Putamen (tissue), 1 donor: ENCODE results near the gene CPNE2.
"Not testable (repeated sequence)": the region's sequence is repeated elsewhere in the genome, so short reads cannot be mapped to it uniquely, and the experiment has no call there.

Experiments
- DNase-seq: peaks from one replicate; pipeline ENCODE4 v3.0.0-alpha.2; 2016; ENCODE audit warnings: low spot score

The CPNE2 gene

DNA sequence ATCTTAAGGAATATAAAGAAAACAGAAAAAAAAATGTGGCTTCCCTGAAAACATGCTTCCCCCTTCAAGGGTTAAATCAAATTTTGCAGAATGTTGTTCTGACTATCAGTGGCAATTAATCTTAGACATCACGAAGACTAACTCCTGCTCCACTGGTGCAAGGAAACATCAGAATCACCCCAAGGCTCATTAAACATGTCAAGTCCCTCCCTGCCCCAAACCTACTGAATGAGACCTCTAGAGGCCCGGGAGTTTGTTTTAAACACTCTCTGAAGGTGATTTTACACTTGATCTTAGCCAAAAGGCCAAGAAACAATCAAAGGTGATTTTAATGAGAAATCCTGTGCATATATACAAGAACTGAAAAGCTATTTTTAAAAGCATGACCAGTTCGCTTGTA, 75.2 kb downstream of the CPNE2 start:
- no peak for DNase-seq

DNA sequence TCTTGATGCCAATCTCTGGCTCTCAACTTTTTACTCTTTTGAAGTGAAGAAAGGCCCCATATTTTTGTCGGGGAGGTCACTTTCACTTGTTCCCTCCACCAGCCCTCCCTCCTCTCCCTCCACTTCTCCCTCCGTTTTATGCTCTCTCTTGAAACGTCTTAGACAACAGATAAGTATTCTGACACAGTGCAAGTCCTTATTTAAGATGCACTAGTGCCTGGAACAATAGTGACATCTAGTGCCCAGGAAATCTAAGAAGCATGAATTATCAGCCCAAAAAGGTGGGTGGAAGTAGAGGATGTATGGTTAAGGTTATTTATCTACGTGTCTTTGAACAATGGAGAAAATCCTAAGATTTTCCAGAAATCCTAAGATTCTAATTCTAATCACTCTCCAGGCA, 75.6 kb downstream of the CPNE2 start:
- DNase-seq = no peak

DNA sequence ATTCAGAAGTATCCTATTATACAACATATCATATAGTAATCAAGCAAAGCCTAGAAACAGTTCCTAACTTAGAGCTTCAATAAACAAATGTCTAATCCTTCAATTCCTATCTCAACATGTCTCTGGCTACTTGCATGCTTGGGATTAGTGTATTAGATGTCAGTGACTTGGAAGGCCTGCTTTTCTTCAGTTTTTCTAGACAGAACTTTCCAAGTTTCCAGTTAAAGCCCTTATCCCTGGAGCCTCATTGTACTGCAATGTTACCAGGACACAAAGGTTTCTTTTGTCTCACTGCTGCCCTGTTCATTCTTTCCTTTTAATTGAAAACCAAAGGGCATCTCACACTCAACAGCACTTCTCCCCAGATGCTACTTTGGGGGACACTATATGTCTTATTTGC, 76.9 kb downstream of the CPNE2 start:
- DNase-seq = no peak

DNA sequence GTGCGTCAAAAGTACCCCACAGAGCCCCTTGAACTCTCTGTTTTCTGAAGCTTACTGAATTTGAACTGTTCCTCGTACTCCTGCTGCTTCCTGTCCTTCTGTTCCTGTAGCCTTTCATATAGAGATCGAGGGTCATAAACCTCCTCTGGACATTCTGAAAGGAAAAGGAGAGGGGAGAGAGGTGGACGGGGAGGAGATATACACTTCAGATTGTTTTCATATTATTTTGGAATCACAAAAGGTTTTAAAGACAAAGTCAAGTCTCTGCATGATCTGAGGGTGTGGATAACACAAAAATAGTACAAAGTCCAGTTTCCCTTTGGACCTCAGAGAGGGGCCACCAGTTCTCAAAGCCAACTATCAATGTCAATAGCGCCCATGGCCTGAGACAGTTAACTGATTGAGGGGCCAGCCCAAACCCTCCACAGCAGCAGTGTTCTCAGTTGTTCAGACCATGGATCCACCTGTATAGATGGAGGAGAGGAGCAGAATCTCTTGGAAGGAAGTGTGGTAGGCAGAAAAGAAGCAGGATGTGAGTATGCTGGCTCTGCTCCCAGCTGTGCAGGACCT, 80.4 kb downstream of the CPNE2 start:
- no peak for DNase-seq

DNA sequence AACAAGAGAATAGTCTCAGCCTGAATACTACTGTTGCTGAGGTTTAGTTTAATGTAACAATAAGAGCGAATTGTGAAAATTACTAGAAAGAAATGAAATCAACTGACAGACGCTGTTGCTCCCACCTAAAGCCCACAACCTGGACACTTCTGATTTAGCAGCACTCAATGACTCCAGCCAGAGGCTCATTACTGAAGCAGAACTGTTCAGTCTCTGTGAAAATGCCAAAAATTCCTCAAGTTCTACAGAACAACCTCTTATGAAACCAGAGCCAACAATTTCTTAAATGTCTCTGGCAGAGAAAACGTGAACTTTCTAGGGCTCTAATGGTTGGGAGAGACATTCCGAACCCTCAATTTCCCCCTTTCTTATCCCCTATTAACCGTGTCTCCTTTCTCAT, 83.5 kb downstream of the CPNE2 start:
- DNase-seq = no peak

DNA sequence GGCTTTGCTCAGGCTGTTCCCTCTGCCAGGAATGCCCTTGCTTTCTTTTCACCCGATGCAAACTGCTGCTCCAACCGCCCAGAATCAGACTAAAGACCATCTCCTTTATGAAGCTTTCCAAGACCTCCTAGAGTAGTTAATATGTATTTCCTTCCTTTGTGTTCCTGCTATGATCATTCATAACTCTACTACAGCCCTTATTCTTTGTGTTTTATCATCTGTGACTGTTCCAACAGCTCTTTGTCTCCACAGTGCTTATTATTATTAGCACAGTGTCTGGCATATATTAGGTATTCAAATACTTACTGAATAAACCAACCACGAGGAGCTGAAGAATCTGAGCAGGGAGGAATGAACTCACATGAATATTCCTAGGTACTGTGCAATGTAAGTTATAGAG, 85.8 kb downstream of the CPNE2 start:
- DNase-seq = no peak

DNA sequence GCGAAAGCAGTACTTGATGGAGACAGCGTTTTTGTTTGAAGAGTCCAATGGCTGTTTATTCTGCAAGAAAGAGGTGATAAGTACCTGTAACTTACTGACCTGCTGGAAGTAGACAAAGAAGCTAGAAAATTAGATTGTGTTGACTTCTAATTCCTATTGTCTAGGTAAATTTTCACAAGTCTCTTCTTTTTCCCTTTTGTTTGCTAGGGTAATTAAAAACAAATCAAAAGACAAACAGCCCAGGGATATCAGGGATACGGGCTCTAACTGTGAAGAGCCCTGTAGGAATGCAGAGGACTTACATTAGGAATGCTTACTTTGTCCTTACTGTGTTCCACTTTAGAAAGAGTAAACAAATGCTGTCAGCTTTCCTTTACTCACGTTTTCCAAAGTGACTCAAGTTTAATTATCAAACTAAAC, 86.4 kb downstream of the CPNE2 start:
- no peak for DNase-seq

DNA sequence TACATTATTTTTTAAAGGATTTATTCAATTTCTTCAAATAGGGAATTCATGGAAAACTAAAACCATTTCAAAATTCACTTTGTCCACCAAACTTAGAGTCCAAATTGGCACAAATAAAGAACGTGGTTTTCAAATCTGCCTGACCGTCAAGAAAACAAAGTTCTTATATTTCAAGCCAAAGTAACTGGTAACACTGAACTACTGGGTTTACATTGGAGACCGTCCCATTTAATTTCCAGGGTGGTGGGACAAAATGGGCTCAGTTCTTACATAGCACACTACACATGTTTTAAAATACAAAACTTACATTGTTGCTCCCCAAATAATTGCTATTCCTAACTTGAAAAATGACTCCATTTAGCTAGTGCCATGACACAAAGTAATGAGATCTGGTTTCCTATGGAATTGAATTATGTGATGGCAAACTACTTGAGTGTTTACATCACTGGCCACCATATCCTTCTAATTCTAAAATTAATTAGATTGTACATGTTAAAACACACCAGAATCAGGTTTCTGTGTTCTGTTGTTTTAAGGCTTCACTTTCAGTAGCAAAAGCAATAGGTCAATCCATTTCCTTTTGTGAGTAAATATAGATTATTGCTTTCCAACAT, 86.9 kb downstream of the CPNE2 start:
- DNase-seq = no peak

DNA sequence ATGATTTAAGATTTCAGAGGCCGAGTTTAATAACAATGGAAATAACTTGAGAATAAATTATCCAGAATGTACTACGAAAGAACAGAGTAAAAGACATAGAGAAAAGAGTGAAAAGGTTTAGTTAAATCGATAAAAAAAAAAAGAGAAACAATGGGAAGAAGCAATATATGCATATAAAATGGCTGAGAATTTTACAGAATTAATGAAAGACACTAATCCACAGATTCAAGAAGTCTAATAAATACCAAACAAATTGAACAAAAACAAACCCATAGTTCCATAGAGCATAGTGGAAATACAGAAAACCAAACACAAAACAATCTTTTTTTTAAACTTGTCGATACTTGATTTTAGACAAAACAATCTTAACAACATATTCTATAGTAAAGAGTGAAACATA, 91.7 kb downstream of the CPNE2 start:
- DNase-seq = no peak

DNA sequence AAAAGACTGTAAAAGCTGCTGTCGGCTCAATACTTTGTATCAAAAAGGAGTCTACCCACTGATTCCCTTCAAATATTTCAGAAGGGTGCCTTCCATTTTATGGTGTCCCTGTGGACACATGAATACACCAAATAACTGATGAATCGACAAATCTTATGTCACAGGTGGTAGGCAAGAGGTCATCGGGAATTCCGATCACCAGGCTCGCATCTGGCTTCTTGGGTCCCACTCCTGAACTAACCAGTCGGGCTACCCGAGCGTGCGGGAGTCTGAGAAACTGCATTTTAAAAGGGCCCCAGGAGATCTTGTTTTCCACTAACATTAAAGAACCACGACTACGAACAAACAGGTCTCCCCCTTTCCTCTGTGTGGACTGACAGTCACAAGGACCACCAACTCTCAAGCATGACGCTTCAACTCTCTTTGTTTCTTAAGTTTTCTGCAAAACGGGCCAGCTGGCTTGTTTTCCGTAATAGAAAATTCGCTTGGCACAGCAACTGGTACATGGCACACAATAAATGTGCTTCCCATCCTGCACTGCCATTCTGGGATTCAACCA, 92.6 kb downstream of the CPNE2 start:
- no peak for DNase-seq

DNA sequence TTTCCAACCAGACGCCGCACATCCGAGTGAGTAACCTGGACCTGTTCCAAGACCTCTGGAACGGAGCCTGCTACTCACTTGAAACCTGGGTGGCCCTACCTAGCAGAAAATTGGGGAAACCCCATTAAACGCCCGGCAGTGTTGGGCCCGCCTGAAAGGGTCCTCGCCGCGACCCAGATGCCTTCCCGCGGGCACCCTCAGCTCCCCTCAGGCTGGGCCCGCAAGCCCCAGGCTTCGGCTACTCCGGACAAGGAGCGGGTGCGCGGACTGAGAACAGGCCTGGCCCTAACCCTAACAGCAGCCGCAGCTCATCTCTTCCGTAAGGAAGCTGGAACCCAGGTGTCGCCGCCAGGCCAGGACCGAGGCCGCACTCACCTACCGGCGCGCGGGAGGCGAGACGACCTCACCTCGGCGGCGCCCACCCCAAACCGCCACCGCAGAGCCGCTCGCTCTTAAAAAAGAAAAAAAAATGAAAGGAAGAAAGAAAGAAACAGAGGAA, 93.1 kb downstream of the CPNE2 start:
- peak; percentile 50 for DNase-seq

DNA sequence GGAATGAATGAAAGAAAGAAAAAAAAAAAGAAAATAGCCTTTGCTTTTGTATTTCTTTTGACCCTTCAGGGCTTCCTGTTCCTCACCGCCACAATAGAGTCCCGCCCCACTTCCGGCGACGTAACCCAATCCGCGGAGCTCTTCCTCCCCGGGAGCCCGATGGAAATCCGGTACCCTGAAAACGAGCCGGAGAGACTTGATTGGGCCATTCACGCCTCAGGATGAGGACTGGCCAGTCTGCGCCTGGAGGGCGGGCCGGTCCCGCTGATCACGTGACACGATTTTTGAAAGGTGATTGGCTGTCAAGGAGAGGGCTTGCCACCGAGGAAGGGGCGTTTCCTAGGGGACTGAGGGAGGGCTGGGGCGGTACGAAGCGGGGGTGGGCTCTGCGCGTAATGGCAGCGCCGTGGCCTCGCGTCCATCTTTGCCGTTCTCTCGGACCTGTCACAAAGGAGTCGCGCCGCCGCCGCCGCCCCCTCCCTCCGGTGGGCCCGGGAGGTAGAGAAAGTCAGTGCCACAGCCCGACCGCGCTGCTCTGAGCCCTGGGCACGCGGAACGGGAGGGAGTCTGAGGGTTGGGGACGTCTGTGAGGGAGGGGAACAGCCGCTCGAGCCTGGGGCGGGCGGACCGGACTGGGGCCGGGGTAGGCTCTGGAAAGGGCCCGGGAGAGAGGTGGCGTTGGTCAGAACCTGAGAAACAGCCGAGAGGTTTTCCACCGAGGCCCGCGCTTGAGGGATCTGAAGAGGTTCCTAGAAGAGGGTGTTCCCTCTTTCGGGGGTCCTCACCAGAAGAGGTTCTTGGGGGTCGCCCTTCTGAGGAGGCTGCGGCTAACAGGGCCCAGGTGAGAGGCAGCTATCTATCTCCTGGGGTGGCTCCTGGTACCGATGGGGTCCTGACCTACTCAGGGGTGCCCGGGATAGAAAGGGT, 93.8 kb downstream of the CPNE2 start, which contains the start of the genes PSME3IP1 and RSPRY1:
TSS of gene PSME3IP1 (minus strand) at position 95 of the 927 bp plus-strand sequence. CDS start 12,185 bp downstream, outside the sequence.
TSS of gene RSPRY1 (plus strand) at position 385 of the 927 bp plus-strand sequence. CDS start 18,330 bp downstream, outside the sequence.
- peak; percentile 100 for DNase-seq

DNA sequence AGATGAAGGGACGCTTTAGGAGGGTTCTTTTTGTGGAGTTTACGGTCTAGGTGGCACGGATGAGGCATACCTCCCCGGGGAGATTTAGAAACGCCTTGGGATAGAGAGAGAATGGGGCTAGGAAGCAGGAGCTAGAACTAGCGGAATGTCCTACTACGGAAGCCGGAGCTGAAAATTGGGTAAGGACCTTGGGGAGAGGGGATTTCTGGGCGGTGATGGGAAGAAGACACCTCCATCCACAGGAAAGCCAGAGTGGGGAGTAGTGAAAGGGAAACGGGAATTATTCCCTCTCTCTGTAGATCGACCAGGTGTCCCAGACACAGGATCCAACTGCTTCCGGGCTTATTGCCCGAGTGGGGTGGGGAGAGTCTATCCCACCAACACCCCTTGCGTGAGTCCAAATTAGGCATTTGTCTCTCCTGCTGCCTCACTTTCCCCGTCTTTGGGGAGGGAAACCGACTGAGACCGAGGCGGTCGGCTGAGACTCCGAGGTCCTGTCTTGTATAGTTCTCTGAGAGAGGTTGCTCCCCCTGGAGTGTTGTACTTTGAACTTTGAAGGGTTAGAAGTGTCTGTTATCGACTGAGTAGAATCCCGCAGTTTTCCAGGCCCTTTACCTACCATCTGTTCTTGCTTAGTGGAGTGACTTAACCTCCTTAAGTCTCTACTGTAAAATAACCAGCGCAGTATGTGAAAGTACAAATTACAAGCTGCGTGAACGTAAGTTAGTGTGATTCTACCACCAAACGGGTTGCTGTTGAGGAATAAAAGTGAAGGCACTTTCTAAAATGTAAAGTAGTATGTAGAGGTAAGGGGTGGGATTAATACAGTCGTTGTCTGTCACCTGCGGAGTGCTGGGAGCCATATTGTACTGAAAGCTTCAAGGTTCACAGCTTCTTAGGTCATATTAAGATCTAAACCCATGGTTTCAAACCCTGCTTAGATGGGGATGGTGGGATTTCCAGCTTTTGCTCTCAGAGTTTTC, 94.8 kb downstream of the CPNE2 start:
- no peak for DNase-seq

DNA sequence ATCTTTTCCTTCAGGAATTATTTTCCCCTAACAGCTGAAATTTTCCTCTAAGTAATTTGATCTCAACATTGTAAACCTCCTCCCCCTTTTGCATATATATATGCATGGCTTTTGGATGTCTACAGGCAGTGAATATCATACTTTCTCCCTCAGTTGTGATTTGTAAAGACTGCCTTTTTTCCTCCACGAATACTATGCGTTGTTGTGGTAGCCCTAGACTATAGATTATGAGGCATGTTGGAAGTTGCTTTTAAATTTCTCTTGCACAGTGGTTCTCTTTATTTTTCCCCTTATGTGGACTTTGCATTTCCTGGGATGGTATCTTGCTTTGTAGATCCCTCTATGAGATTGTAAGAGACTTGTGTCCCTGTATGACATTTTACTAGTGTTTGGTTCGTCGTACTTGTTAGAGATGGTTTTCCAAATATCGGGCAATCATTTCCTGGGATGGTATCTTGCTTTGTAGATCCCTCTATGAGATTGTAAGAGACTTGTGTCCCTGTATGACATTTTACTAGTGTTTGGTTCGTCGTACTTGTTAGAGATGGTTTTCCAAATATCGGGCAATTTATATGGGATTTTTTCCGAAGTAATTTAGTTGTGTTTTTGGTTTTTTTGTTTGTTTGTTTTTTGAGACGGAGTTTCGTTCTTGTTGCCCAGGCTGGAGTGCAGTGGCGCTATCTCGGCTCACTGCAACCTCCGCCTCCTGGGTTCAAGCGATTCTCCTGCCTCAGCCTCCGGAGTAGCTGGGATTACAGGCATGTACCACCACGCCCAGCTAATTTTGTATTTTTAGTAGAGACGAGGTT, 95.7 kb downstream of the CPNE2 start:
- DNase-seq = not testable (repeated sequence)

DNA sequence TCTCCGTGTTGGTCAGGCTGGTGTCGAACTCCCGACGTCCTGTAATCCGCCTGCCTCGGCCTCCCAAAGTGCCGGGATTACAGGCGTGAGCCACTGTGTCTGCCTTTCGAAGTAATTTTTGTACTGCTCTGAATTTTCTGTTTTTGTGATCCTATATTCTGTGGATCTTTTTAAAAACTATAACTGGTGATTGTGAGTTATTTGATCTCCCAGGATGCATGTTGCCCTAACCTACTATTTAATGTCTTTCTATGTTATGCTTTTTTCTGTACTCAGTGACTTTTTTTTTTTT, 96.3 kb downstream of the CPNE2 start:
- DNase-seq = no peak

DNA sequence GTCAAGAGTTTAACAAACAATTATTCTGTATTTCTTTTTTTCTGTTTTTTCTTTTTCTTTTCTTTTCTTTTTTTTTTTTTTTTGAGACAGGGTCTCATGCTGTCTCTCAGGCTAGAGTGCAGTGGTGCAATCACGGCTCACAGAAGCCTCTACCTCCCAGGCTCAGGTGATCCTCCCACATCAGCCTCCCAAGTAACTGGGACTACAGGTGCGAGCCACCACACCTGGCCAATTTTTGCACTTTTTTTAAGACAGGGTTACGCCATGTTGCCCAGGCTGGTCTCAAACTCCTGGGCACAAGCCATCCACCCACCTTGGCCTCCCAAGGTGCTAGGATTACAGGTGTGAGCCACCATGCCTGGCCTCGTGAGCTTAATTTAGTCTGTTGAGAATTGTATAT, 97.1 kb downstream of the CPNE2 start:
- DNase-seq = not testable (repeated sequence)

DNA sequence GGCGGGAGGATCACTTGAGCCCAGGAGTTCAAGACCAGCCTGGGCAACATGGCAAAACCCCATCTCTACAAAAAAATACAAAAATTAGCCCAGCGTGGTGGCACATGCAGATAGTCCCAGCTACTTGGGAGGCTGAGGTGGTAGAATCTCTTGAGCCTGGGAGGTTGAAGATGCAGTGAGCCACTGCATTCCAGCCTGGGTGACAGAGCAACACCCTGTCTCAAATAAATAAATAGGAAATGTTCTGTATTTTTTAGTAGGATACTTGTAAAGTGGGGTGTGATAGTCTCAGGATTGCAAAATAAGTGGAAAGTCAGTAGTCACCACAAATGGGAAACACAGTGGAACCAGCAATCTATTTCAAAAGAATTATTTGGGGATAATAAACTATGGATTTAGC, 97.8 kb downstream of the CPNE2 start:
- DNase-seq = no peak

DNA sequence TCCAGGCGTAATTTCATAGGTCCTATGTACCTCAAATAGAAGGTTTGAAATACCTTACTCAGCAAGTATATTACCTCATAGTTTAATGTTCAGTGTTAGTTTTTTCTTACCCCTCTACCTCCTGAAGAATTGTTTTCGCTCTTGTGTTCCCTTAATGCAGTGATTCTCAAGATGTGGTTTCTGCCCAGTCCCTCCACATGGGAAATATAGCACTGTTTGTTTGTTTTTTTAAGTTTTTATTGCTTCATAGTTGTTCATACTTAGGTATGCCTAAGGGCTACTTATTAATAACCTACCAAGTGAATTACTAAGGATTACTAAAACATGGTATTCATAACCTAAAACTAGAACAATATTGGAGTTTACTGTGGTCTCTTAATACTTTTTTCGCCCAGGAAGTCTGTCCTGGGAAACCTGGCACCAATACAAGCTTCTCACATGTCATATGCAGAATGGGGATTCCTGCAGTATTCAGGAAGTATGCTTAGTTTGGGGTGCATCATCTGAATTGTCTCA, 98.7 kb downstream of the CPNE2 start:
- DNase-seq = no peak

DNA sequence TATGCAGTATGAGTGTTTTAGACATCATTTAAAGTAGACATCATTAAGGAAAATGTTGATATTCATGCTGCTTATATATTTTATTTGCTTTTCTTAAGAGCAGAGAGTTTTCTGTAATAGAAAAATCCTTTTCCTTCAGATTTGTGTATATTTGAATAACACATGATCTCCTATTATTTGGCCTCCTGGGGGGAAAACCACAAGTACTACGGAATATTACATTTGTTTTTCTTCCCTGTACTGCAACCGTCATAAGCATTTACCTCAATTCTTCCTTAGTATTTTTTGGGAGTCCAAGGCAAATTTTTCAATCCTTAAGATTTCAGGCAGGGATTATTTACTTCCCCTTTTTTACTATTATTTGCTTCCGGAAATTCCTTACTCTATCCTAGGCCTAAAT, 99.8 kb downstream of the CPNE2 start:
- no peak for DNase-seq
